Hepatic stellate cell (primary cell): ENCODE measurements around the gene APOA1.
"Not testable (repeated sequence)": the region's sequence is repeated elsewhere in the genome, so short reads cannot be mapped to it uniquely, and the experiment has no call there.

Experiments used
- DNase-seq: peaks from one replicate; pipeline ENCODE4 v3.0.0; 2011; ENCODE audit warnings: low spot score

Gene APOA1

DNA sequence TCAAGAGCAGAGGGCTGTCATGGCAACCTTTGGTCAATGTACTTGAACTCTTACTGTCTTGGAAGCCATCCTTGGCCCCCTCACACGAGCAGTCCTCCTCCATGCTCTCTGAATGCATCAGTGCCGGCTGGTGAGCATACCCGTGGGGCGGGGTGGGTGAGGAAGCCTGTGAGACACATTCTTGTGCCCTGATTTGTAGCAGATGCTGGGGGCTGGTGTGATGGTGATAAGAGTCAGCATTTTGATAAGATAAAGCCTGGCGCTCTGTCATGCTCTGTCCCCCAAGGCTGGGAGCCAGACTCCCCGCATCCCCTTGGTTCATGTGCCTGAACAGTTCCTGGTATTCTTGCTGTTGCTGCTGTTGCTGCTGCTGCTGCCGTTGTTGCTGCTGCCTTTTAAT, 20.5 kb upstream of the APOA1 start:
- DNase-seq, result no peak

- no peak for DNase-seq
Observed at GRCh38 chr11:116857316-116857715, 19.9 kb upstream of the APOA1 start.

DNA sequence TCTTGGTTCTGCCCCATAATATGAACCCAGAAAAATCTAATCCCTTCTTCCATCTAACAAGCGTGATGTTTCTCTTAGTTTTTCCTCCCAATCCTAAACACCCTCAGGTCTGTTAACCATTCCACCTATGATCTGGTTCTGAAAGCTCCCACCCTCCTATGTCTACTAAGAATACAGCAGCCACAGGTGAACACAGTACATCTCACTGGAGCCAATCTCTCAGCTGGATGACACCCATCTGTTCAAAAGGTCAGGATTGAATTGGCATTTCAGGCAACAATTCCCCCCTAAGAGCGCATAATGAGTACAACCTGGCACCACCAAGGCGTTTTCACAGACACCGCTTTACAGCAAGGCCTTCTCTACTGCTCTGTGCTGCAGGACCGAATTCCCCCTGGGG, 19.0 kb upstream of the APOA1 start:
- DNase-seq, result no peak

DNA sequence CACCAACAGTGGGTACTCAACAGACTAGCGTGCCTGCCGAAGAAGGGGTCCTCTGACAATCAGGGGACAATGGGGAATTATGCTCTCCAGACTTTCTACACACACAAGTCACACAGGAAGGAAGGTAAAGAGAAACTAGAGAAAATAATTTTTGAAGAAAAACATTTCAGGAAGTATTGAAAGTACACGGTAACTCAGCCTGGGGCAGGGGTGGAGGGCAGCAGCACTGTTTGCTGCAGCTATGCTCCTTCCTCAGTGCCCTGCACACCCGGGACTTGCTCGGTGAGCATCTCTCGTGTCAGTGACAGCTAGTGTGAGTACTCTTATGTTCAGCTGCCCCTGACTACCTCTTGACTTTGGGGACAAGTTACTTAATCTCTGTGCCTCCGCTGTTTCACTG, 18.0 kb upstream of the APOA1 start:
- no peak for DNase-seq

DNA sequence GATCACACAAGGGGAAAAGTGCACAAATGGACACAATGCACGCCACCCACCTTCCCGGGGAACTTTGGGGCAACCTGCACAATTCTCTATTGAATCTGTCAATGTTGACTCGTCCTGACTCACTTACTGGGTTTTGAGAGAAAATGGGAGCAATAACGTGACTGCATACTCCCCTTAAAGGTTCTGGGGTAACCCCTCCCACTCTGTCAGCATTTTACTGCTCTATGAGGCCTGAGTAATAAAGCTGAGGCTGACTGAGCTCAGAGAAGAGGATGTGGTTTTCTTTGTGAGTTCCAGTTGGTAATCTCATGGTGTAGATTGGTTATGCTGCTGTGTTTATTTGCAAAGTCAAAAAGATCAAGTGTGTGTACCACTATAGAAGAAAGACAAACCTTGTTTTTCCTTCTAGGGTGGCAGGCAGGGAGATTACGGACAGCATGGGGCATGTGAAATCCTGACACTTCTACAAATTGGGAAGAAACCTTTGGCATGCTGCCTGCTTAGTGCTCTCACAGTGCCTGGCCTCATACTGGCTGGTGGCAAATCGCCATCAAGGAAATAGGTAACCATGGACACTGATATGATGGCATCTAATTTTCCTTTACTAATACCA, 16.1 kb upstream of the APOA1 start:
- DNase-seq, result peak; percentile 90

- DNase-seq, result peak; percentile 50
Observed at GRCh38 chr11:116852261-116853031, 15.0 kb upstream of the APOA1 start.

DNA sequence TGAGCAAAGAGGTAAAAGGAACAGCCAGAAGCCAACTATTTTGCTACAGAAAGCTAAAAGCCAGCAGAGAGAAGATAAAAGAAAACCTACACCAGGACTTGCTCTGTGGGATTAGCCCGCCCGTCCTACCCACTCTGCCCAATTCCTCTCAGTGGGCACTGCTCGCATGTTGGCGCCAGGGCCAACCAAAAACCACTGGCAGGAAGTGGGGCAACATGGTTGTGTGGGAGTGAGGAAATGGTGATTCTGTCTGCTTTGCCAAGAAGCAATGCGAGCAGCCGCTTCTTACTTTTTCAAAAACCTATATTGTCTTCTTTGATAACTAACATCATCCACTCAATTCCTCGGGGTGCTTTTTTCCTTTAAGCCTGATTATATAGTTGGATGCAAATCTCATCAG, 14.2 kb upstream of the APOA1 start:
- DNase-seq, result no peak

DNA sequence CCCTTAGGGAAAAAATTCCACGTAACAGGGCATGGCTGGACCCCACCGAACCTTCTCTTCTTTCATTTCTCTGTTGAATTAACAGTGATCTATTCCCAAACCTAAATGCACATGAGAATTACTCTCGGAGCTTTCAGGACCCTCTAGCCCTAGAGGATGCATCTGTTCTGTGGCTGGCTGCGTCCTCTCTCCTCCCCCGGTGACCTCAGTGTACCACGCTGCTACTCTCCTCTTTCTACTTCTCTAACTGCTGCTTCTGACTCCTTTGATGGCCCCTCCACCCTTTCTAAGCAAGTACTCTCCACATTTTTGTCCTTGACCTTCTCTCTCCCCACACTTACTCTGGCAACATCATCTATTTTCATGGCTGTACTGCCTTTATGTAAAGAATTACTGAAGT, 12.1 kb upstream of the APOA1 start:
- DNase-seq, result no peak

GRCh38 chr11:116849060-116849459, 11.6 kb upstream of the APOA1 start:
- DNase-seq, result no peak

GRCh38 chr11:116847612-116848011, 10.2 kb upstream of the APOA1 start:
- no peak for DNase-seq

DNA sequence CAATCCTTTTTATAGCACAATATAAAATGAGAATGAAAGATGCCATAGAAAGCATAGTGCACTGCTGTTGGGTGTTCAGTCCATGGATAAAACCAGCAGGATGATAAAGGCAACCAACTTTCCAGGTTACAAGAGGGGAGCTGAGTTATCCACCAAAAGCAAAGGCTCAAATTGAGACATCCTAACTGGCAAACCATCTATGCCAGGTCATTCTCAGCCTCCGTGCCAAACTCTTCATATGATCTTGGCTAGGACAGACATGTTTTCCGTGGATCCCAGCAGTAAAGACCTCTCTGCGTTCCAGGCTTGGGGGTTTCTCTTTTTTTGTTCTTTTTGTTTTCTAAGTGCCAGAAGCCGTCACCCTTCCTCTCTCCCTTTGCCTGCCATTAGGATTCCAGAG, 7.3 kb upstream of the APOA1 start:
- DNase-seq, result no peak

GRCh38 chr11:116843661-116844060, 6.2 kb upstream of the APOA1 start:
- no peak for DNase-seq

GRCh38 chr11:116842909-116843308, 5.5 kb upstream of the APOA1 start:
- no peak for DNase-seq

DNA sequence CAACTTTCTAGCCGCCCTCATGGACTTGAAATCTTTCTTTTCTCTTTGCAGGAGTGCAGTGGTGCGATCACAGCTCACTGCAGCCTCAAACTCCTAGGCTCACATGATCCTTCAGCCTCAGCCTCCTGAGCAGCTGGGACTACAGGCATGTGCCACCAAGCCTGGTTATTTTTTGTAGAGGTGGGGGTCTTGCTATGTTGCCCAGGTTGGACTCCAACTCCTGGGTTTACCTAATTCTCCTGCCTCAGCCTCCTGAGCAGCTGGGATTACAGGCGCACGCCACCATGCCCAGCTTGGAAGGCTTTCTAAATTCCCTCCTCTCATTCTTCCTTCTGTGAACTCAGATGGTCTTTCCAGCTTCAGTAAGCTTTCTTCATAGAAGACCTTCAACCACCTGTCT, 4.7 kb upstream of the APOA1 start:
- DNase-seq, result no peak

DNA sequence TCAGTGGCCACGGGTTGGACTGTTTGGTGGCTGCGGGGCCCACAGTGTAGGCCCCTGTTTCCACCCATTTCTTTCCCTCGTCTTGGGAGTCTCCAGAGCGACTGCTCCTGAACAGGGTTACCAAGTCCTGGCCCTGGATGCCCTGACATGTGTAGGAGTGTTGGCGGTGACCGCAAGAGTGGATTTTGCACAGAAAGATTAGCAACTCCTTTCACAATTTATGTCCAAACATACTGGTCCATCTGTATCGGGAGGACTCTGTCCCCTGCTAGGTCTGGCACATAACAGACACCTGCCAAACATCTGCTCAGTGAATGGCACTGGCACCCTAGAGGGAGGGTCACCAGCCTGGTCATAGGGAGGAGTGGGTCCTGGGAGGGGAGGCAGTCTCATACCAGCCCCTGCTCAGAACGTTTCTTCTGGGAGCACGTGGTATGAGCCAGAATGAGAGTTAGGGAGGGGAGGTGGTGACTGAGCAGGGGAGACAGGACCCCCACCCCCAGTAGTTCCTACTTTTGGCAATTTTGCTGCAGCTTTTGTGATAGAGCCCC, 3.4 kb upstream of the APOA1 start:
- DNase-seq, result no peak

DNA sequence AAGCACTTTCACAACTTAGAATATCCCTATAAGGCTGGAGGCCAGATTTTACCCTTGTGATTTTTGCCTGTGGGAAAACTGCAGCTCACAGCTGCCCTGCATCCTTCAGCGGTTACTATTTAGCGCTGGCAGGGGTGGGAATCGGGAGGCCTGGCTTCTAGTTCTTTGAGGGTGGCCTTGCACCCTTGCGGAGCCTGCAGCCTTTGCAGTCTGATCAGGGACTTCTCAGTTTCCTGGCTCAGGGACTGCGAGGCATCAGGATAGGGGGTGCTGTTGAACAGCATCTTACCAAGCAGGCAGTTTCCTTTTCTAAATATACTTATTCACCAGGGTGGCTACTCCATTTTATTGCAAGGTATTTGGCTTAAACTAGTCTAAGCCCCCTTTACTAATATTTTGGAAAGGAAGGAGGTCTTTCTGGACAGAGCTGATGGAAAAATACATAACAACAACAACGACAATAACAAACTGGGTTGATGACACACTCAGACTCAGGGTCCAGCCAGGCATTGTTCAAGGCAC, 2.9 kb upstream of the APOA1 start:
- peak; percentile 53 for DNase-seq

DNA sequence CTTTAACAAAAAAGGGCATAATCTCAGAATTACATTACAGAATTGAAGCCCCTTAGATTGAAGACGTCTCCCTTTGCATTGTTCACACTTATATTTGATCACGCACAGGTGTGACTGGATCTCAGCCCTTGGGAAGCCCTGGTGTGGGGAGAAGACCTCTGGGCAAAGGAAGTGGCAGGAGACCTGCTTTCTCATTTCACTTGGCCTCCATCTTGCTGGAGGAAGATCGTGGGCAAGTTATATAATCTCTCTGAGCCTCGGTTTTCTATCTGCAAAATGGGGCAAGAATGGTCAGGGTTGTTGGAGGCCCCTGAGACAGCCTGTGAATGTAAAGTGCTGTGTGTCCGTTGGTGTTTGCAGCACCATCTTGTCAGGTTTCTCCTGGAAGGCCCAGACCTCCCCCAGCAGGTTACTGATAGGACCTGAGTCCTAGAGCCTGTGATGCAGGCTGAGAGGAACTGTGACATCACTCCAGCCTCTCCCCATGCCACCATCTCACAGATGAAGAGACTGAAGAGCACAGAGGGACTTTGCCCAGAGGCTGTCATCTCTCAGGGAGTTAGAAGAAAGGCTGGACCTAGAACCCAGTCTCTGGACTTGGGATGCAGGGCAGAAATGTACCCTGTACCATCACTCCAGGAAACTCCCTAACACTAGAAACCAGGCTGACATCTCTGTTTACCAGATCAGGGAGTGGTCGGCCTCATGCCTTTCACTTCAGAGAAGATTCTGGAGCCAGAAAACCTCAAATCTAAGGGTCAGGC, 1.1 kb upstream of the APOA1 start:
- DNase-seq, result no peak

GRCh38 chr11:116836632-116836991, 810 bp downstream of the APOA1 start:
- DNase-seq, result no peak

DNA sequence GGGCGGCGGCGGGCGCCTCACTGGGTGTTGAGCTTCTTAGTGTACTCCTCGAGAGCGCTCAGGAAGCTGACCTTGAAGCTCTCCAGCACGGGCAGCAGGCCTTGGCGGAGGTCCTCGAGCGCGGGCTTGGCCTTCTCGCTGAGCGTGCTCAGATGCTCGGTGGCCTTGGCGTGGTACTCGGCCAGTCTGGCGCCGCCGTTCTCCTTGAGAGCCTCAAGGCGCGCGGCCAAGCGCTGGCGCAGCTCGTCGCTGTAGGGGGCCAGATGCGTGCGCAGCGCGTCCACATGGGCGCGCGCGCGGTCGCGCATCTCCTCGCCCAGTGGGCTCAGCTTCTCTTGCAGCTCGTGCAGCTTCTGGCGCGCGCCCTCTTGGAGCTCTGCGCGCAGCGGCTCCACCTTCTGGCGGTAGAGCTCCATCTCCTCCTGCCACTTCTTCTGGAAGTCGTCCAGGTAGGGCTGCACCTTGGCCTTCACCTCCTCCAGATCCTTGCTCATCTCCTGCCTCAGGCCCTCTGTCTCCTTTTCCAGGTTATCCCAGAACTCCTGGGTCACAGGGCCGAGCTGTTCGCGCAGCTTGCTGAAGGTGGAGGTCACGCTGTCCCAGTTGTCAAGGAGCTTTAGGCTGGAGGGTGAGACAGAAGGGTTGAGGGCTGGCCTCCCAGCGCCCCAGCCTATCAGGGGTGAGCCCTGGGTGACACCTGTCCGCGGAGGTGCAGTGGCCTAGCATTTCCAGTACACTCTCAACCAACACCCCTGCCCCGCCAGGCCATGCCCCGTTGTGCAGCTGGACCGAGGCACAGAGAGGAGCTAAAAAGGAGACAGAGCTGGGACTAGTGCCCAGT, 1.4 kb downstream of the APOA1 start:
- DNase-seq, result peak; percentile 93

- no peak for DNase-seq
Observed at GRCh38 chr11:116835042-116835772, 2.2 kb downstream of the APOA1 start.

DNA sequence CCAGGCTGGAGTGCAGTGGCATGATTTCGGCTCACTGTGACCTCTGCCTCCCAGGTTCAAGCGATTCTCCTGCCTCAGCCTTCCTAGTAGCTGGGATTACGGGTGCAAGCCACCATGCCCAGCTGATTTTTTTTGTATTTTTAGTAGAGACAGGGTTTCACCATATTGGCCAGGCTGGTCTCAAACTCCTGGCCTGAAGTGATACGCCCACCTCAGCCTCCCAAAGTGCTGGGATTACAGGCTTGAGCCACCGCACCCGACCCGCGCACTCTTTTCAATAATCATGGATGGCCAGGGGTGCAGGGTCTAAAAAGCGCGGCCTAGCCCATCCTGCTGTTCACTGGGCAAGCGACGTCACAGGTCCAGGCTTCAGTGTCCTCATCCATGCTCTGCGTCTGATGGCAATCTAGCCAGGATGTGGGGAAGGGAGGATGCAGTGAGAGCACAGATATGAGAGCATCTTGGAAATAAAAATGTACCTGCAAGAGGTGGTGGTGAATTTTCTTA, 2.8 kb downstream of the APOA1 start:
- not testable (repeated sequence) for DNase-seq
